GM12878 (cell line): ENCODE measurements around the gene FANCB. TPM values are rescaled to one million over a fixed set of nuclear protein-coding genes. Genes with fewer than 3 reads are reported as not detected.

Source experiments
- ATAC-seq: fragments of 200-7000 bp; cut with Tn5 transposase; 3 replicates; pipeline ENCODE4 v1.9.1; 2020; ENCODE audit warnings: mild to moderate bottlenecking, moderate library complexity
- BruUV-seq: library from RNA; stranded (reverse); fragments of 400-500 nt; replicated peaks from 2 replicates; lab custom pipeline; 2021; lab: Mats Ljungman, UMichigan
- CTCF ChIA-PET: fragments of 300-600 bp; sonication (Branson Sonifier 250); formaldehyde crosslinking; extraction: SDS; loops from one replicate; lab custom pipeline; 2021; ENCODE audit warnings: inconsistent platforms; lab: Yijun Ruan, JAX
- POLR2A ChIA-PET: fragments of 350-600 bp; formaldehyde crosslinking; extraction: SDS; loops from one replicate; lab custom pipeline; 2021; ENCODE audit warnings: inconsistent platforms; lab: Charles Lee
- RAD21 ChIA-PET: fragments of 300-600 bp; sonication (Branson Sonifier 250); formaldehyde crosslinking; loops from one replicate; lab custom pipeline; 2023; ENCODE audit warnings: antibody characterized with exemption; ENCODE audit not compliant: unreplicated experiment; lab: Charles Lee
- SMC1A ChIA-PET: fragments of 300-600 bp; sonication (Branson Sonifier 250); formaldehyde crosslinking; loops from one replicate; lab custom pipeline; 2023; ENCODE audit not compliant: unreplicated experiment, uncharacterized antibody; lab: Charles Lee
- DNase-seq: peaks from one replicate; pipeline ENCODE4 v3.0.0-alpha.2; 2011; ENCODE audit warnings: low read depth, low spot score
- FAIRE-seq: peaks from 3 replicates; lab custom pipeline; 2011; peaks lifted over from hg19 to GRCh38; lab: Jason Lieb, UNC
- H2AFZ ChIP-seq: 2 replicates; pipeline ENCODE4 v1.6.0; 2011; ENCODE audit warnings: low read depth, low read length, control low read depth; ENCODE audit not compliant: control insufficient read depth
- H3K27ac ChIP-seq: 2 replicates; pipeline ENCODE4 v1.5.1; 2011; ENCODE audit warnings: control low read depth; ENCODE audit not compliant: control insufficient read depth, insufficient read depth
- H3K27me3 ChIP-seq, 2 experiments: replicated peaks in 1 of 2; 2 replicates each; pipeline versions ENCODE4 v1.6.0 to v1.6.1; 2011; ENCODE audit warnings: low read length in 1 of 2; ENCODE audit not compliant: control insufficient read depth in 2 of 2, insufficient read depth in 2 of 2
- H3K36me3 ChIP-seq, 2 experiments: 2 replicates each; pipeline ENCODE4 v1.5.1; 2011; ENCODE audit warnings: low read length in 1 of 2; ENCODE audit not compliant: control insufficient read depth in 2 of 2, insufficient read depth in 2 of 2
- H3K4me1 ChIP-seq: 2 replicates; pipeline ENCODE4 v1.6.1; 2011; ENCODE audit warnings: mild to moderate bottlenecking, low read length, moderate library complexity, mixed read lengths; ENCODE audit not compliant: control insufficient read depth, insufficient read depth
- H3K4me2 ChIP-seq: 2 replicates; pipeline ENCODE4 v1.6.0; 2011; ENCODE audit warnings: control low read depth; ENCODE audit not compliant: control insufficient read depth, insufficient read depth
- H3K4me3 ChIP-seq: fragments of 200-600 bp; sonication (generic); 2 replicates; pipeline ENCODE4 v1.5.1; 2016
- H3K79me2 ChIP-seq: 2 replicates; pipeline ENCODE4 v1.6.0; 2011; ENCODE audit warnings: low read length; ENCODE audit not compliant: control insufficient read depth, insufficient read depth
- H3K9ac ChIP-seq: 2 replicates; pipeline ENCODE4 v1.8.0; 2011; ENCODE audit warnings: low read length, control low read depth, mixed read lengths; ENCODE audit not compliant: control insufficient read depth, insufficient read depth
- H3K9me3 ChIP-seq: replicated peaks from 3 replicates; pipeline ENCODE4 v1.5.1; 2011; ENCODE audit warnings: mild to moderate bottlenecking, low read length; ENCODE audit not compliant: control insufficient read depth, insufficient read depth
- H4K20me1 ChIP-seq: 2 replicates; pipeline ENCODE4 v1.6.0; 2011; ENCODE audit not compliant: control insufficient read depth, insufficient read depth
- CBX3 ChIP-seq: fragments of 200-600 bp; sonication (generic); IDR thresholded peaks from 2 replicates; pipeline ENCODE4 v1.6.1; 2016; ENCODE audit warnings: low read depth, borderline replicate concordance
- CHD1 ChIP-seq: IDR thresholded peaks from 2 replicates; pipeline ENCODE4 v1.6.1; 2012; ENCODE audit warnings: low read depth, low read length, improper control_type of control experiment
- EGR1 ChIP-seq, 2 experiments: IDR thresholded peaks; 1 replicate in 1 of 2; 2 replicates in 1 of 2; pipeline ENCODE4 v1.6.1; 2011 to 2012; ENCODE audit warnings: low read depth in 2 of 2, low read length in 2 of 2, borderline replicate concordance in 1 of 2, mild to moderate bottlenecking in 1 of 2, moderate library complexity in 1 of 2
- FOXM1 ChIP-seq: IDR thresholded peaks from 2 replicates; pipeline ENCODE4 v1.6.1; 2012; ENCODE audit warnings: low read depth, mild to moderate bottlenecking, inconsistent platforms, low read length, moderate library complexity
- JUNB ChIP-seq: IDR thresholded peaks from 2 replicates; pipeline ENCODE4 v1.6.1; 2016; ENCODE audit warnings: antibody characterized with exemption, mild to moderate bottlenecking
- KLF5 ChIP-seq: fragments of 450-650 bp; IDR thresholded peaks from 2 replicates; pipeline ENCODE4 v1.6.1; 2014; ENCODE audit warnings: mild to moderate bottlenecking; ENCODE audit not compliant: partially characterized antibody
- MXI1 ChIP-seq: fragments of 150-350 bp; IDR thresholded peaks from 2 replicates; pipeline ENCODE4 v1.6.1; 2011; ENCODE audit warnings: low read depth, mild to moderate bottlenecking, inconsistent platforms, low read length, improper control_type of control experiment
- NBN ChIP-seq: fragments of 450-650 bp; IDR thresholded peaks from 2 replicates; pipeline ENCODE4 v1.6.1; 2016
- NFYA ChIP-seq: IDR thresholded peaks from 2 replicates; pipeline ENCODE4 v1.6.1; 2011; ENCODE audit warnings: low read depth, mild to moderate bottlenecking, low read length, improper control_type of control experiment, borderline replicate concordance
- PRDM15 ChIP-seq: fragments of 450-650 bp; formaldehyde crosslinking; IDR thresholded peaks from 2 replicates; pipeline ENCODE4 v1.4.0; 2020; ENCODE audit warnings: mild to moderate bottlenecking, moderate library complexity
- RCOR1 ChIP-seq: conservative IDR thresholded peaks from 2 replicates; pipeline ENCODE4 v1.6.1; 2012; ENCODE audit warnings: low read depth, low read length, improper control_type of control experiment
- ZNF207 ChIP-seq: fragments of 450-650 bp; IDR thresholded peaks from 2 replicates; pipeline ENCODE4 v1.6.1; 2014; ENCODE audit warnings: antibody characterized with exemption, mild to moderate bottlenecking, borderline replicate concordance
- ZSCAN29 ChIP-seq: fragments of 450-650 bp; IDR thresholded peaks from 2 replicates; pipeline ENCODE4 v1.6.1; 2017; ENCODE audit warnings: mild to moderate bottlenecking, moderate library complexity
- whole genome bisulfite sequencing: methylation state at CpG from one replicate; pipeline ENCODE4 v1.1.6; 2016; ENCODE audit warnings: low lambda C conversion rate; ENCODE audit not compliant: insufficient replicate concordance, insufficient coverage; ENCODE audit errors: missing lambda C conversion rate; 5-methylcytosine and 5-hydroxymethylcytosine counted together
- in situ Hi-C: fragments of 300-500 bp; cut with MboI; formaldehyde crosslinking; loops from 9 replicates; pipeline ENCODE4 v1.14.3; 2018; ENCODE audit warnings: mixed read lengths
- intact Hi-C: fragments of 100-400 bp; cut with micrococcal nuclease; formaldehyde crosslinking; loops from one replicate; pipeline ENCODE4 v1.14.2; 2022; ENCODE audit not compliant: unreplicated experiment
- polyA plus RNA-seq, 11 experiments: library from polyadenylated mRNA; depleted of rRNA in 4 of 11; unstranded in 6 of 11; stranded (reverse) in 5 of 11; fragments of >200 nt; fragmentation: Nextera tagmentation in 4 of 11; fragmentation: Illumina TruSeq in 1 of 11; extraction: Ambion mirVana in 4 of 11; extraction: Trizol in 1 of 11; gene quantifications; 1 replicate in 1 of 11; 2 replicates in 10 of 11; pipeline versions ENCODE4 v1.2.1 to v1.2.3, GENCODE V29; 2011 to 2016; ENCODE audit warnings: inconsistent platforms in 2 of 11, missing spikeins in 2 of 11, low read depth in 1 of 11
- total RNA-seq, 4 experiments: library from RNA; depleted of rRNA in 3 of 4; stranded (reverse); fragments of >200 nt in 3 of 4; fragmentation: Illumina TruSeq in 1 of 4; extraction: Trizol in 1 of 4; gene quantifications; 2 replicates each; pipeline versions ENCODE4 v1.2.1 to v1.2.3, GENCODE V29; 2013 to 2021
- TF ChIP-seq, protein P1 (sequence below): fragments of 450-650 bp; IDR thresholded peaks from 2 replicates; pipeline ENCODE4 v1.6.1; 2018; ENCODE audit warnings: borderline replicate concordance, mild to moderate bottlenecking; ENCODE audit not compliant: partially characterized antibody
- TF ChIP-seq, protein P2 (sequence below): fragments of 450-650 bp; IDR thresholded peaks from 2 replicates; pipeline ENCODE4 v1.6.1; 2017; ENCODE audit warnings: mild to moderate bottlenecking
- TF ChIP-seq, protein P3 (sequence below): IDR thresholded peaks from 2 replicates; pipeline ENCODE4 v1.6.1; 2011; ENCODE audit warnings: low read depth, low read length, improper control_type of control experiment, borderline replicate concordance

FANCB gene
- total and polyA plus RNA-seq, 10 of the 15 experiments (the other 5 are each of a cell fraction or from before 2014, with no cell fraction given), result 3.0 to 14.6 (median 8.4) TPM

DNA sequence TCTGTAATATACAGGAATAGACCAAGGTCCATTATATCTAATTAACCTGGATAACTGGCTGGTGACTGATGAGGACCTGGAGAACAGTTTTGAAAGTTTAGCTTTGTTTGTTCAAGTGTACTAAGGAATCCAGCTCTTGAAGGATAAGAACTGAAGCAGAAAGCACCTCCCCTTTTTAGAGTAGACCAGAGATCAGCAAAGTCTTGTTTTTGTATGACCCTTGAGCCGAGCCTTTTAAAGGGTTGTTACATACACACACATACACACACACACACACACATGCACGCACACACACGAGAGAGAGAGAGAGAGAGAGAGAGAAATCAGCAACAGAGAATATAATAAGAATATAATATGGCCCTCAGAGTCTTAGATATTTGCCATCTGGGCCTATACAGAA lies 13.4 kb upstream of the FANCB start:
- BruUV-seq, result no TSS peak
- no peaks in the 10 kb centered on the region for H3K79me2 ChIP-seq
- no peak for FAIRE-seq
- no peak overlapping the region for H2AFZ ChIP-seq
- H3K4me1 ChIP-seq, result no peaks in the 10 kb centered on the region
- in situ Hi-C loops (loop anchor here (25.0 kb wide), 1 partner anchor 1999 kb away; no protein-coding TSS in a partner anchor), intact Hi-C loops (no loop called here)
- ChIA-PET SMC1A (interaction anchor here (1.2 kb wide), 2 partner anchors 13 to 16 kb away, joined by 3 to 5 read pairs; no protein-coding TSS in a partner anchor), CTCF (no interaction called here)
- H3K9me3 ChIP-seq, result no peaks in the 10 kb centered on the region
- ATAC-seq, result no peak
- DNase-seq, result no peak
- no peak overlapping the region for H3K4me3 ChIP-seq
- H3K9ac ChIP-seq, result no peak overlapping the region
- no peak for TF ChIP-seq CBX3
- no peak for TF ChIP-seq JUNB
- TF ChIP-seq EGR1 (IDR thresholded peaks at IDR 0.05; ENCODE audit: borderline replicate concordance in 1 of 2, low read depth in 2 of 2, low read length in 2 of 2), result no peak
- TF ChIP-seq, protein P1, sequence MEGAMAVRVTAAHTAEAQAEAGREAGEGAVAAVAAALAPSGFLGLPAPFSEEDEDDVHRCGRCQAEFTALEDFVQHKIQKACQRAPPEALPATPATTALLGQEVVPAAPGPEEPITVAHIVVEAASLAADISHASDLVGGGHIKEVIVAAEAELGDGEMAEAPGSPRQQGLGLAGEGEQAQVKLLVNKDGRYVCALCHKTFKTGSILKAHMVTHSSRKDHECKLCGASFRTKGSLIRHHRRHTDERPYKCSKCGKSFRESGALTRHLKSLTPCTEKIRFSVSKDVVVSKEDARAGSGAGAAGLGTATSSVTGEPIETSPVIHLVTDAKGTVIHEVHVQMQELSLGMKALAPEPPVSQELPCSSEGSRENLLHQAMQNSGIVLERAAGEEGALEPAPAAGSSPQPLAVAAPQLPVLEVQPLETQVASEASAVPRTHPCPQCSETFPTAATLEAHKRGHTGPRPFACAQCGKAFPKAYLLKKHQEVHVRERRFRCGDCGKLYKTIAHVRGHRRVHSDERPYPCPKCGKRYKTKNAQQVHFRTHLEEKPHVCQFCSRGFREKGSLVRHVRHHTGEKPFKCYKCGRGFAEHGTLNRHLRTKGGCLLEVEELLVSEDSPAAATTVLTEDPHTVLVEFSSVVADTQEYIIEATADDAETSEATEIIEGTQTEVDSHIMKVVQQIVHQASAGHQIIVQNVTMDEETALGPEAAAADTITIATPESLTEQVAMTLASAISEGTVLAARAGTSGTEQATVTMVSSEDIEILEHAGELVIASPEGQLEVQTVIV, result no peak
- TF ChIP-seq ZSCAN29, result no peak
- no peak for TF ChIP-seq CHD1
- TF ChIP-seq PRDM15, result no peak
- TF ChIP-seq FOXM1, result no peak
- no peak for TF ChIP-seq KLF5
- no peak for TF ChIP-seq RCOR1
- TF ChIP-seq NFYA, result no peak
- TF ChIP-seq NBN, result no peak
- TF ChIP-seq, protein P2, sequence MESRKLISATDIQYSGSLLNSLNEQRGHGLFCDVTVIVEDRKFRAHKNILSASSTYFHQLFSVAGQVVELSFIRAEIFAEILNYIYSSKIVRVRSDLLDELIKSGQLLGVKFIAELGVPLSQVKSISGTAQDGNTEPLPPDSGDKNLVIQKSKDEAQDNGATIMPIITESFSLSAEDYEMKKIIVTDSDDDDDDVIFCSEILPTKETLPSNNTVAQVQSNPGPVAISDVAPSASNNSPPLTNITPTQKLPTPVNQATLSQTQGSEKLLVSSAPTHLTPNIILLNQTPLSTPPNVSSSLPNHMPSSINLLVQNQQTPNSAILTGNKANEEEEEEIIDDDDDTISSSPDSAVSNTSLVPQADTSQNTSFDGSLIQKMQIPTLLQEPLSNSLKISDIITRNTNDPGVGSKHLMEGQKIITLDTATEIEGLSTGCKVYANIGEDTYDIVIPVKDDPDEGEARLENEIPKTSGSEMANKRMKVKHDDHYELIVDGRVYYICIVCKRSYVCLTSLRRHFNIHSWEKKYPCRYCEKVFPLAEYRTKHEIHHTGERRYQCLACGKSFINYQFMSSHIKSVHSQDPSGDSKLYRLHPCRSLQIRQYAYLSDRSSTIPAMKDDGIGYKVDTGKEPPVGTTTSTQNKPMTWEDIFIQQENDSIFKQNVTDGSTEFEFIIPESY, result no peak
- TF ChIP-seq, protein P3, sequence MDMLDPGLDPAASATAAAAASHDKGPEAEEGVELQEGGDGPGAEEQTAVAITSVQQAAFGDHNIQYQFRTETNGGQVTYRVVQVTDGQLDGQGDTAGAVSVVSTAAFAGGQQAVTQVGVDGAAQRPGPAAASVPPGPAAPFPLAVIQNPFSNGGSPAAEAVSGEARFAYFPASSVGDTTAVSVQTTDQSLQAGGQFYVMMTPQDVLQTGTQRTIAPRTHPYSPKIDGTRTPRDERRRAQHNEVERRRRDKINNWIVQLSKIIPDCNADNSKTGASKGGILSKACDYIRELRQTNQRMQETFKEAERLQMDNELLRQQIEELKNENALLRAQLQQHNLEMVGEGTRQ, result no peak
- TF ChIP-seq MXI1, result no peak
- no peak for TF ChIP-seq ZNF207
- TF ChIP-seq, all 136 proteins: peak for 0
- ChIA-PET POLR2A (interaction anchor here (0.9 kb wide), 1 partner anchor 13 kb away, joined by 3 read pairs; the partner anchor contains the start of gene MOSPD2), RAD21 (interaction anchor here (1.0 to 2.1 kb wide), 2 partner anchors 13 to 272 kb away, joined by 3 to 7 read pairs; partner anchors contain the start of genes FANCB and MOSPD2)
- H3K4me2 ChIP-seq, result no peak overlapping the region
- H3K27me3 ChIP-seq, result no peaks in the 10 kb centered on the region
- no peak overlapping the region for H3K27ac ChIP-seq
- H4K20me1 ChIP-seq, result no peaks in the 10 kb centered on the region
- WGBS, result 27% methylated on average over 3 of the region's 3 CpGs
- no peaks in the 10 kb centered on the region for H3K36me3 ChIP-seq
